GM18520 (cell line): ENCODE results near the gene KAZN.

Experiments used
- ATAC-seq: cut with Tn5 transposase; IDR thresholded peaks from one replicate; pipeline ENCODE4 v1.9.1; 2021; ENCODE audit not compliant: unreplicated experiment

The KAZN gene

GRCh38 chr1:15094719-15095495 lies 496.4 kb downstream of the KAZN start:
- ATAC-seq: no peak

GRCh38 chr1:15095496-15095875 lies 497.0 kb downstream of the KAZN start:
- ATAC-seq: no peak

- ATAC-seq: no peak
Measured at GRCh38 chr1:15096293-15096692, 497.8 kb downstream of the KAZN start.

GRCh38 chr1:15098176-15099125 lies 500.0 kb downstream of the KAZN start:
- no peak for ATAC-seq

- no peak for ATAC-seq
Measured at GRCh38 chr1:15099441-15100120, 501.1 kb downstream of the KAZN start.

GRCh38 chr1:15100121-15100879 lies 501.8 kb downstream of the KAZN start:
- no peak for ATAC-seq

- ATAC-seq: no peak
Measured at GRCh38 chr1:15100880-15101760, 502.6 kb downstream of the KAZN start.

- no peak for ATAC-seq
Measured at GRCh38 chr1:15101801-15102200, 503.3 kb downstream of the KAZN start.

GRCh38 chr1:15102646-15103045 lies 504.2 kb downstream of the KAZN start:
- no peak for ATAC-seq

- no peak for ATAC-seq
Measured at GRCh38 chr1:15103211-15103610, 504.7 kb downstream of the KAZN start.

GRCh38 chr1:15103906-15104305 lies 505.4 kb downstream of the KAZN start:
- ATAC-seq: no peak

GRCh38 chr1:15104768-15105167 lies 506.3 kb downstream of the KAZN start:
- no peak for ATAC-seq

- no peak for ATAC-seq
Measured at GRCh38 chr1:15106608-15107007, 508.1 kb downstream of the KAZN start.

GRCh38 chr1:15107058-15107687 lies 508.7 kb downstream of the KAZN start:
- ATAC-seq: no peak

- no peak for ATAC-seq
Measured at GRCh38 chr1:15107911-15108310, 509.4 kb downstream of the KAZN start.

GRCh38 chr1:15110128-15110866 lies 511.8 kb downstream of the KAZN start:
- ATAC-seq: no peak

- ATAC-seq: no peak
Measured at GRCh38 chr1:15110867-15111230, 512.4 kb downstream of the KAZN start.

- ATAC-seq: no peak
Measured at GRCh38 chr1:15113146-15113545, 514.7 kb downstream of the KAZN start.

GRCh38 chr1:15114884-15115283 lies 516.4 kb downstream of the KAZN start:
- no peak for ATAC-seq
